AML-193 (cell line): Measurements from ENCODE around the gene TNRC6C.
"Not testable (repeated sequence)": the region's sequence is repeated elsewhere in the genome, so short reads cannot be mapped to it uniquely, and the experiment has no call there.

Source experiments
- DNase-seq, 2 experiments: peaks; one replicate each; lab custom pipeline; 2025; lab: John Stamatoyannopoulos, UW

TNRC6C gene

DNA sequence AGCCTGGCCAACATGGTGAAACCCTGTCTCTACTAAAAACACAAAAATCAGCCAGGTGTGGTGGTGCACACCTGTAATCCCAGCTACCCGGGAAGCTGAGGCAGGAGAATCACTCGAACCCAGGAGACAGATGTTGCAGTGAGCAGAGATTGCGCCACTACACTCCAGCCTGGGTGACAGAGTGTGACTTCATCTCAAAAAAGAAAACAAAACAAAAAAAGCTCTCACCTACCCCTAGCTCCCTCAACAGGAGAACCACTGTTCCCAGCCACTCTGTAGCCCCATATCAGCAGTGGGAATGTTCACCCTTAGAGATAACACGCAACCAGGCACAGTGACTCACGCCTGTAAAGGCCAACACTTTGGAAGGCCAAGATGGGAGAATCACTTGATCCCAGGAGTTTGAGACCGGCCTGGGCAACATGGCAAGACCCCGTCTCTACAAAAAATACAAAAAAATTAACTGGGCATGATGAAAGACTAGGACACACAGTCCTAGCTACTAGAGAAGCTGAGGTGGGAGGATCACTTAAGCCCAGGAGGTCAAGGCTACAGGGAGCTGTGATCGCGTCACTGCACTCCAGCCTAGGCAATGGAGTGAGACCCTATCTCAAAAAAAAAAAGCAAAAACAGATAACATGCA is 177.5 kb downstream of the TNRC6C start:
- DNase-seq = no peak

DNA sequence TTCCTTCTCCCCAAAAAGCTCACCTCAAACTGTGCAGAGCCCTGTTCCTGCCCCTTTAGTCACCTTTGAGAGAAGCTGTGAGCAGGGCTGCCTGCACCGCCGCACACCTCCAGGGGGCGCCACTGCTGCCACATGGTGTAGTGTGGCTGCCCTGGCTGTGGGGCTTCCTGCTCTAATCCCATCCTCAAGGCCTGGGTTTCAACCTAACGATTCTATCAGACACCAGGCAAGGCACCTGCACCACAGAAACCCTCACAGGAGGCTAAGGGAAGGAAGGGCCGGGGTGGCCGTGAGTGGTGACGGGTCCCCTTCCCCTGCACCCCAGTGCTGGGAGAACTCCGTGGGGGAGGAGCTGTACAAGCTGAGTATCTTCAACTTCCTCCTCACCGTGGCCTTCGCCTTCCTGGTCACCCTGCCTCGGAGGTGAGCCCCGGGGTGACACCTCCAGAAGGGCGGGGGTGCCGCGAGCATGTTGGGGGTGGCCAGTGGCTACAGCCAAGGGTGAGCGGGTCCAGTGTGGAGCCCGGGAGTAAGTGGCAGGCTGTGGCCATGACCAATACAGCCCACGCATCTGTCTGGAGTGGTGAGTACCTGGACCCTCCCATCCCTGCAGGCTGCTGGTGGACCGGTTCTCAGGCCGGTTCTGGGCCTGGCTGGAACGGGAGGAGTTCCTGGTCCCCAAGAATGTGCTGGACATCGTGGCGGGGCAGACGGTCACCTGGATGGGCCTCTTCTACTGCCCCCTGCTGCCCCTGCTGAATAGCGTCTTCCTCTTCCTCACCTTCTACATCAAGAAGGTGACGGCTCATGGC is 179.1 kb downstream of the TNRC6C start:
- peak; percentile 44 to 59 for DNase-seq

DNA sequence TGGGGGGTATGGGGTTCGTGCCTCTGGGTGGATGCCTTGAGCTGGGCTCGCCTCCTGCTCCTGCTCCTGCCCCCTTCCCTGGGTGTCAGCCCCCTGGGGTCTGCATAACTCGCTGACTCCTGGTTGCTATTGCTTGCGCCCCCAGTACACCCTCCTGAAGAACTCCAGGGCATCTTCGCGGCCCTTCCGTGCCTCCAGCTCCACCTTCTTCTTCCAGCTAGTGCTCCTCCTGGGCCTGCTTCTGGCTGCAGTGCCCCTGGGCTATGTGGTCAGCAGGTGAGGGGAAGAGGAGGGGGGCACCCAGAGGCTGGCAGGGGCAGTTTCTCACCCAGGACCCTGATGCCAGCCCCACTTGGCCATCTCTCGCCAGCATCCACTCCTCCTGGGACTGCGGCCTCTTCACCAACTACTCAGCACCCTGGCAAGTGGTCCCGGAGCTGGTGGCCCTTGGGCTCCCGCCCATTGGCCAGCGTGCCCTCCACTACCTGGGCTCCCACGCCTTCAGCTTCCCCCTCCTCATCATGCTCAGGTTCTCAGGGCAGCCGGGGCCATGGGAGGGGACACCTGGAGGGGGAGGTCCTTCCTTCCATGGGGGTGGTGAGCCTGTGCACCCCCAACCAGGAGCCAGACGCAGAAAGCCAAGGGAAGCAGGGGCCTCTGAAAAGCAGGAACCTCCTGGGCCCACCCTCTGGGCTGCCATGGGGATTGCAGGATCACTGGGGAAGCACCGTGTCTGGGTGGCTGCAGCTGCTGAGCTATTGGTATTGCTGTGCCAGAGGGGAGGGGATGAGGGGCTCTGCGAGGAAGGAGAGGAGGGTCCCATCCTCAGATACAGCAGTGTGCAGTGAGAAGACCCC is 179.9 kb downstream of the TNRC6C start:
- no peak for DNase-seq

DNA sequence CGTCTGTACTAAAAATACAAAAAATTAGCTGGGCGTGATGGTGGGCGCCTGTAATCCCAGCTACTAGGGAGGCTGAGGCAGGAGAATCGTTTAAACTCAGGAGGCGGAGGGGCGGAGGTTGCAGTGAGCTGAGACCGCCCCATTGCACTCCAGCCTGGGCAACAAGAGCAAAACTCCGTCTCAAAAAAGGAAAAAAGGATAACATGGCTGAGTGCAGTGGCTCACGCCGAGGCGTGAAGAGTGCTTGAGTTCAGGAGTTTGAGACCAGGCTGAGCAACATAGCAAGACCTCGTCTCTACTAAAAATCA is 181.3 kb downstream of the TNRC6C start:
- not testable (repeated sequence) for DNase-seq

DNA sequence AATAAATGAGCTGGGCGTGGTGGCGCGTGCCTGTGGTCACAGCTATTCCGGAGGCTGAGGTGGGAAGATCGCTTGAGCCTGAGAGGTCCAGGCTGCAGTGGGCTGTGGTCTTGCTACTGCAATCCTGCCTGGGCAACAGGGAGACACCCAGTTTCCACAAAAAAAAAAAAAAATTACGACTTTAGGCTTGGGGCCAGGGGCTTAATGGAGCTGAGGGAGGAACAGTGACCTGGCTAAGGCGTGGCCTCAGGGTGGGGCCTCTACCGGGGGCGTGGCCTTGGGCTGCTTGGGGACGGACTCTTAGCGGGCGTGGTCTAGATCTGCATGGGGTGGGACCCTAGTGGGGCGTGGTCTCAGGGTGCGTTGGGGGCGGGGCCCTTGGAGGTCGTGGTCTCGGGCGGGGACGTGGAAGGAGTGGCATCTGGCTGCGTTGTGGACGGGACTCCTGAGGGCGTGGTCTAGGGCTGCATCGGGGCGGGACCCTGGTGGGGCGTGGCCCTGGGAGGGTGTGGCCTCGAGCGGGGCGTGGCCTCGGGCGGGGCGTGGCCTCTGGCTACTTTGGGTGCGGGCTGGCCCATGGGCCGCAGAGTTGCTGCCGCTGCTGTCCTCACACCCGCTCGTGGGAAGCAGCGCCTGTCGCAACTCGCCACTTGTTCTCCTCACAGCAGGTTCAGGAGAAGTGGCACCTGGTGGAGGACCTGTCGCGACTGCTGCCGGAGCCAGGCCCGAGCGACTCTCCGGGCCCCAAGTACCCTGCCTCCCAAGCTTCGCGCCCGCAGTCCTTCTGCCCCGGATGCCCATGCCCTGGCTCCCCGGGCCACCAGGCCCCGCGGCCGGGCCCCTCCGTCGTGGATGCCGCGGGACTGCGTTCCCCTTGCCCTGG is 181.9 kb downstream of the TNRC6C start:
- DNase-seq = peak; percentile 65 to 77

DNA sequence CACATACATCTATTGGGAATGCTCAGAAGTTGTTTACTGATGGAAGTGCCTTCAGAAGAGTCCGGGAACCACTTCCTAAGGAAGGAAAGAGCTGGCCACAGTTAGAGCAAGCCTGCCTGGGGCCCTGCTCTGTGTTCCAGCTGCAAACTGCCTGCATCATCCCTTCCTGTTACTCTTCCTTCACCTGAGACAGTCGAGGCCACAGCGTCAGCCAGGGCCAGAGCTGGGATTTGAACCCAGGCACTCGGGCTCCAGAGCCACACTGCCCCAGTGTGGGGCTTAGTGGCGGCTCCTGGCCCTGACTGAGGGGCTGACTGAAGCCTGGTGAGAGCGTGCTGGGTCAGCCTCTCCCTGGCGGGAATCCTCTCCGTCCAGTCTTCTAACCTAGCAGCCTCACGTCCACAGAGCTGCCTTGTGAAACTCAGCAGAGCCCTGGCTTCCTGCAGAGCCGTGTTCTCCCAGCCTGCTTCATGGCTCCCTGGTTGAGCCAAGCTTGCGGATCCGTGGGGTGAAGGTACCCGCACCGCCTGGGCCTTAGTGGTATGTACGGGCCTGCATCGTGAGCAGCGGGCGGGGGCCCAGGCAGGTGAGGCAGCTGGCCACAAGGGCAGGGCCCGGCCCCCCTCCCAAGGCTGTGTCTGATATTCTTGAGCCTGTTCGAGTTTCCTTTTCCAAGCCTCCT is 183.1 kb downstream of the TNRC6C start:
- DNase-seq = no peak

DNA sequence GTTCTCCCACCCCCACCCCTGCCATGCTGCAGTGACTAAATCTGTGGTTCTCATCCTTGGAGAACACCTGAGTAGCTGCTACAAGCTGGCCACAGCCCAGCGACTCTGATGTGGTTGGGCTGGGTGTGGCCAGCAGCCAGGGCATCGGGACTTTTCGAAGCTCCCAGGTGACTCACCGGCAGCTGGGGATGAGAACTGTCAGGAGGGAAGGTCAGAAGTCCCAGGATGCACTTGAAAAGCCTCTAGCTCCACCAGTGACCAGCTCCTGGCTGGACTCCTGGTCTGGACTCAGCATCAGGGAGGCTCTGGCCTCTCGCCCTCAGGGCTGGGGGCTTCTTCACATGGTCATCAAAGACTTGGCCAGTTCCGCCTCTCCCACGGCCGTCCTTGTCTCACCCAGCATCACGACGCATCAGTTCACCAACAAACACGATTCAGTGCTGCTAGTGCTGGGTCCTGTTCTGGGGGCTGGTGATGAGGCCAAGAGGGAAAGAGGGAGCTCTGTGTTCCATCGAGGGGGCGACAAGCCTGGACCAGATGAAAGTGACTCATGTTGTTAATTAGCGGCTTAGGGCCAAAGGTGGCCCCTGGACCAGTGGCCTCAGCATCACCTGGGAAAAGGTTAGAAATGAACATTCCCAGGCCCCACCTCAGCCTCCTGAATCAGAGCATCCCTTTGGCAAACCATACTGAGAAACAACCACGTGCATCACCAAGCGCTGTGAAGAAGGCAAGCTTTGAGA is 183.8 kb downstream of the TNRC6C start:
- DNase-seq = no peak

DNA sequence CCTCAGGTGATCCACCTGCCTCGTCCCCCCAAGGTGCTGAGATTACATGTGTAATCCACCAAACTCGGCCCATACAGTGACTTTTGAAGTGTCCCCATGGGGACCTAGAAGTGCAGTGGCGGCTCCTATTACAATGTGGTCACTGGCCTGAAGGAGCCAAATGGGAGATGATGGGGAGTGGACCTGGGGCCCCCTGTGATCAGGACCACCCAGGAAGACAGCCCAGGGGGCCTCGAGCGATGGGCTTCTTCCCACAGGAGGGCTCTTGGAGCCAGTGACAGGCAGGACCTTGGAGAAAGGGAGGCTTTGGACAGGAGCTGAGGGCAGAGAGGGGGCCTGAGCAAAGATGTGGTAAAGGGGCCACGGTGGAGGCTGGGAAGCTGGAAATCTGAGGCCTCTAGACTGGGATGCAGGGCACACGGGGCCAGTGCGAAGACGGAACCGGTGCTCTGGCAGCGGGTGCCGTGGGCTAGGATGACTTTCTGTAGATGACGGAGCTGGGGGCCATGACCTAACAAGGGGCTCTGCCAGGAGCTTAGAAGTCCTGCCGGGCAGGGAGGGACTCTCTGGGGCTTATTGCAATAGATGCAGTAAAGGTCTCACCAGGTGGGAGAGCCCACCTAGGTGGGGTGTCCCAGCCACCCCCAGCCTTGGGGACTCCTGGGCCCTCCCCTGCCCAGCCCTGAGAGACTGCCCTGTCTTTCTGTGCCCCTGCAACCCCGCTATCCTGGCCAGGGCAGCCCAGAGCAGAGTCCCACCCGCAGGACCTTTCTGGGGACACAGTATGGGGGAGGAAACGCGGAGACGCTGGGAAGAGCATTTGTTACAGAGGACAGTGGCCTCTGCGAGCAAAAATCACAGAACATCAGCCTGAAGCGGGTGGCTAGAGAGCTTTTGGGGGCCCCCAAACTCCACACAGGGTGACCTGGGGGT is 185.0 kb downstream of the TNRC6C start:
- DNase-seq = no peak

DNA sequence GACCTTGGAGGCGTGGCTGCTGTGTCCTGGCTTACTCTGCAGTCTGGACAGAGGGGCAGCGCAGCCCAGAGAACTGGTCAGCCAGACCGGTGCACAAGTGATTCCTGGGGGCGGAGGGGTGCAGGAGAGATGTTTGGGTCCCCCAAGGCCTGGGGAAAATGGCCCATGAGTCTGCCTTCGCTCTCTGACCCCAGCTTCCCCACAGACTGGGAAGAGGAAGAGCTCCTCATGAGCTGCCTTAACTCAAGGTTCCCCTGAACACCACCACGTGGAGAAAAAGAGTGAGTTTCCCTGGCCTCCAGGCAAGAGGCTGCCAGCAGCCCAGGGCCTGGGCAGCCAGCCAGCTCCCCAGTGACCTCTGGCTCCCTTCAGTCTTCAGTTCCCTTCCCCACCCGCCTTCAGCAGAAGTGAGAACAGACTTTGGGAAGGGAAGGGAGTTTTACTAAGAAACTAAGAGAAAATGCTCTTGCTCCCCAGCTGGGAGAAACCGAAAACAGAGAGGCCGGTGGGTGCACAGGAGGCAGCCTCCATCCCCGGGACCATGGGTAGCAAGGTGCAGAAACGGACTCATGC is 185.7 kb downstream of the TNRC6C start:
- peak; percentile 98 to 99 for DNase-seq

DNA sequence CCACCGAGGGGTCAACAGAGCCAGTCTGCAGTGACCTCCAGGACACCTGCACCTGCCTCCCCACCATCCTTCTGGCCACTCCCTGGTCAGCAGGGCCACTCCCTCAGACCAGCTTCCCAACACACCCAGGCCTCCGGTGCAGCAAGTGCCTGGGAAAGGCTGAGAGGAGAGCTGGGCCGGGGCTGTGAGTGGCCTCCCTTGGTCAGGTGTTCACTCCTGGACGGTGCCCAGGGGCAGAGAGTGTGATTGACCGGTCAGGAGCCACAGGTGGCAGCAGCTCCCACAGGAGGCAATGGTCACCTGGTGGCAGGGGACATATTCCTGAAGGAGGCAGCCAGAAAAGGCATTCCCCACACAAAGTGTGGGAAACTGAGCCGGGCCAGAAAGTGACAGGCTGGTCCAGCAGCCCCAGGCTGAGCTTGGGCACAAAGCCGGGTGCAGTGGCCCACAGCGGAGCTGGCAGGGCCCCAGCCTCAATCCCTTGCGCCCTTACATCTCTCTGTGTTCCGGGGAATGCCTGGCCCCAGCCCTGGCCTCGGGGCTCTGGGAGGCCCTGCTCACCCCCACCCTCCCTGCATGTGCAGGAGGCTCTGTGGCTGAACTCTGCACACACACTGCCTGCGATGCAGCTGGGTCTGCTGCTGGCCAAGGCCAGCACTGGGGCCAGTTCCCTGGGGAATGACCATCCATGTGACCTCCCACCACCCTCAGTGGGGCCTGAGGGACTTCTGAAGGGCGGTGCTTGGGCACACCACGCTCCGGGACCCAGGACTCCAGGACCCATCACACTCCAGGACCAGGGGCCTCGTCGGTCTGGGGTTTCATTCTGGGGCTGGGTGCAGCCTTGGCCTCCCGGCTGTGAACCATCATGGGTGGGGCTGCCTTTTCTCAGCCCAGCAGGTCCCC is 186.5 kb downstream of the TNRC6C start:
- no peak for DNase-seq

DNA sequence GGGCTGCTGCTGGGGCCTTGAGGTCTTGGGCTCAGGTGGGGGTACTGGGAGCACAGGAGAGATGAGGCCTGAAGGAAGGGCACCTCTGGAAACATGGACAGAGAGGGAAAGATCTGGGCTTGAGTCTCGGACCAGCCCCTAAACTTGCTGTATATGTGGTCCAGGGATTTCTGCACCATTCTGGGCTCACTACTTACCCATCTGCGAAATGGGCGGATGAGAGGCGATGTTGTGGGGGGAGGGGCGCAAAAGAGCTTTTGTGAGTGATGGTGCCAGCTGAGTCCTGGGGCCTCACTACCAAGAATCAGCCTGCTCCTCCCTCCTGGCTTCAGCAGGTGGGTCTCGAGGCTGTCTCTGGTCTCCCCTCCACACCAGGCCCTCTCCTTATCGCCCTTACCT is 188.0 kb downstream of the TNRC6C start:
- no peak for DNase-seq

DNA sequence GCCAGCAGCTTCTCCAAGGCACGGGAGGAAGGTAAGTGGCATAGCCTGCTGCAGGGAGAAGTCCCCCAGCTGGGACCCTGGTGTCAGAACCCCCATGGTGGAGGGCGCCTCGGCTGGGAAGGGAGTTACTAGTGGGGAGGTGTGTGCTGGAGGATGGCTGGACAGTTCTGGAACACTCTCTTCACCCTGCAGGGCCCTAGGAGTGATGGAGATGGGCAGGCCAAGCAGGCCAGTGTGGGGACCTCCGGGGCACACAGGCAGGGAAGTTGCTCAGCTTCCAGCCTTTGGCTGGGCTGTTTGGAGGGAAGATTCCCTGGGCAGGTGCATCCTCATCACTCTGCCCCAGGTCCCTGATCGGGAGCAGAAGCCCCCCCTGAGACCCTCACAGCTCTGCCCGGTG is 188.4 kb downstream of the TNRC6C start:
- no peak for DNase-seq

DNA sequence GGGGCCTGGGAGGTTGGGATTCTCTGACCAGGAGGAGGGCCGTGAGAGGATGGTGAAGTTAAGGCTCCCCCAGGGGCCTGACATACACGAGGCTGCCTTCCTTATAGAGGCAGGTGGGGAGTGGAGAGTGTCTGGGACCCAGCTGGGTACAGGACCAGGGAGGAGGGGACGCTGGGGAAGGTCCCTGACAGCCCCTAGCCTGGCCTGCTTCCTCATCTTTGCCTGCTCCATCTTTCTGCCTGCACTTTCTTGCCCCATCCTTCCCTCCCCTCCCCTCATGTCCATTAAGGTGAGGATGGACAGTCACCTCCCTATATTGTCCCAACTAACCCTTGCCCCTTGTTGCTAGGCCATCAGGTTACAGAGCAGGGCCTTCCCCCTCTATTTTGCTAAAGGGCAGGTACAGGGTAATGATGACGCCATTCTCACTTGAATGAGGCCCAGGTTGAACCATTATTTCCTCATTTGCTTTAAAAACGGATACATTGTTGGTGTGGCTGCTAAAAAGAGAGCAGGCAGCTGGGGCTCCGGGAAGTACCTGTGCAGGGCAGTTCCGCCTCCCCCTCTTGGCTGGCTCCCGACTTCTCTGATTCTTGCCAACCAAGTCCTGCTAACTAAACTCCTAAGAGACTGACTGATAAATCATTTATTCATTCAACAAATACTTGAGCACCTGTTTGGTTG is 189.0 kb downstream of the TNRC6C start:
- DNase-seq = no peak

DNA sequence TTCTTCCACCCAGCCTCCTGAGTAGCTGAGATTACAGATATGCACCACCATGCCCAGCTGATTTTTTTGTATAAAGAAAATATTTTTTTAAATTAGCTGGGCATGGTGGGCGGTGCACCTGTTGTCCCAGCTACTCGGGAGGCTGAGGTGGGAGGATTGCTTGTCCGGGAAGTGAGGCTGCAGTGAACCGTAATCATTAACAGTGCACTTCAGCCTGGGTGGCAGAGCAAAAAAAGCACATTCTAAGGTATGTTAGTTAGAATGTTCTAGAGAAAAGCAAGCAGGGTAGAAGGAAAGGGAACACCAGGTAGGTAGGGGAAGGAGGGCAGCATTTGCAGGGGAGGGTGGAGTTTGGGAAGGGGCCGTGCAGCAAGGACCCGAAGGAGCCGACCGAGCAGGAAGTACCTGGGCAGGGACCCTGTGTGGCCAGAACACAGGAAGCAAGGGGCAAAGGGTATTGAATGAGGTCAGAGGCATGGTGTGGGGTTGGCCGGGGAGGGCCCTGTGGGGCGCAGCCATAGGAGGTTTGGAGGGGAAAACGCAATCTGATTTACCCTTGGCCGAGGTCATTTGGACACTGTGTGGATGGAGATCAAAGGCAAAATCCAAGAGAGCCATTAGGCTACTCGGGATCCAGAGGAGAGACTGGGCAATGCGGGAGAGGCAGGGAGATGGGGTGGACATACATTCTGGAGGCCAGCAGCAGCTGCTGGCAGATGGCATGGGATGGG is 189.9 kb downstream of the TNRC6C start:
- DNase-seq = no peak

DNA sequence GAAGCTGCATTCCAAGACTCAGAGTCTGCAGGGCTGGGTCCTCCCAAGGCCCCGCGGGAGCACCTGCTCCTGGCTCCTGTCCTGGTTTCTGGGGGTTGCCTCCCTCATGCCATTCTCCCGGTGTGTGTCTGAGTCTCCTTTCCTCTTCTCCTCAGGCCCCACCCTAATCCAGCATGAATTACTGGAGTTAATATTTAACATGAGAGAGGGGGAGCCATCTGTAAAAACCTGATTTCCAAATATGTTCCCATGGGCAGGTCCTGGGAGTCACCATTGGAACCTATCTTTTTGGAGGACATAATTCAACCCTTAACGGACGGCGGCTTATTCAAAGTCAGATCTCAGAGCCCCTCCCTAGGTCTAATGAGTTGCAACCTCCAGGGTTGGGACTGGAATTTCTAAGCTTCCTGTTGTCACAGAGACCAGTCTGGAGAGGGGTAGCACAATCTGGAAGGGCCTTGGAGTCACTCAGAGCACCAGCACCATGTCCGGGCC is 193.1 kb downstream of the TNRC6C start:
- no peak for DNase-seq
